Uterus (tissue), 4 donors: ENCODE results near the gene HOXA3. TPM values are rescaled to one million over a fixed set of nuclear protein-coding genes. Genes with fewer than 3 reads are reported as not detected.
A peak's percentile ranks its signal among the peaks of the same experiment; 100 is the strongest.

Experiments
- DNase-seq, 2 donors: peaks; one replicate each; pipeline ENCODE4 v3.0.0-alpha.2; 2019 to 2020
- H3K27ac ChIP-seq, 2 donors: fragments of 200-600 bp; sonication (generic); 1 replicate in 1 of 2; 2 replicates in 1 of 2; pipeline ENCODE4 v1.5.1; 2016 to 2018
- H3K27me3 ChIP-seq, 2 donors: fragments of 200-600 bp; sonication (generic); one replicate each; pipeline ENCODE4 v1.5.1; 2018 to 2019; ENCODE audit warnings: control low read depth in 1 of 2
- H3K36me3 ChIP-seq, 2 donors: fragments of 200-600 bp; sonication (generic); one replicate each; pipeline ENCODE4 v1.5.1; 2019; ENCODE audit warnings: control low read depth in 1 of 2
- H3K4me1 ChIP-seq, 2 donors: fragments of 200-600 bp; sonication (generic); one replicate each; pipeline ENCODE4 v1.5.1; 2018 to 2019; ENCODE audit warnings: control low read depth in 1 of 2
- H3K4me3 ChIP-seq, 2 donors: fragments of 200-600 bp; sonication (generic); 1 replicate in 1 of 2; 2 replicates in 1 of 2; pipeline ENCODE4 v1.5.1; 2018 to 2019; ENCODE audit warnings: mild to moderate bottlenecking in 1 of 2
- H3K9me3 ChIP-seq, 2 donors: fragments of 200-600 bp; sonication (generic); one replicate each; pipeline ENCODE4 v1.5.1; 2019; ENCODE audit warnings: control low read depth in 1 of 2
- CTCF ChIP-seq, 4 experiments: fragments of 200-600 bp in 2 of 4; fragments of 450-650 bp in 2 of 4; sonication (generic) in 2 of 4; IDR thresholded peaks; one replicate each; pipeline ENCODE4 v1.5.1; 2016 to 2019; ENCODE audit warnings: antibody characterized with exemption in 4 of 4, mild to moderate bottlenecking in 2 of 4, moderate library complexity in 1 of 4
- POLR2A ChIP-seq, 2 donors: fragments of 450-650 bp; IDR thresholded peaks; one replicate each; pipeline ENCODE4 v1.6.1; 2016; ENCODE audit warnings: antibody characterized with exemption in 2 of 2, mild to moderate bottlenecking in 1 of 2, moderate library complexity in 1 of 2
- intact Hi-C: fragments of 100-400 bp; cut with DNase I; formaldehyde crosslinking; loops from one replicate; pipeline ENCODE4 v1.15.1; 2023; ENCODE audit warnings: low total_unique reads
- total RNA-seq, 4 donors: library from RNA; depleted of rRNA in 3 of 4; stranded (reverse); fragments of >200 nt in 3 of 4; gene quantifications; one replicate each; pipeline versions ENCODE4 v1.1.0 to v1.2.4, GENCODE V29; 2014 to 2023
- donor health status: DM: yes; HTN: yes; CAD: no.

The HOXA3 gene
- total RNA-seq, 4 donors from 2014 or later = 1.0 to 34.5 (median 19.0) TPM

GRCh38 chr7:27166531-27167505, 14.4 kb upstream of the HOXA3 start:
- DNase-seq = peak in 1 of 2 donors; percentile 53
- intact Hi-C loops = loop anchor here (5.0 kb wide), 1 partner anchor 1310 kb away; no protein-coding TSS in a partner anchor
- Histone ChIP-seq H3K9me3 (no peaks in the 10 kb centered on the region), H3K27ac (peak overlapping the region; percentile 94 to 96), H3K4me1 (no peaks in the 10 kb centered on the region), H3K4me3 (peak overlapping the region; percentile 58 to 66), H3K27me3 (no peaks in the 10 kb centered on the region), H3K36me3 (no peaks in the 10 kb centered on the region)
- TF ChIP-seq POLR2A (IDR thresholded peaks at IDR 0.05) = no peak
- TF ChIP-seq CTCF (IDR thresholded peaks at IDR 0.05) = no peak

- Histone ChIP-seq H3K4me1 (no peaks in the 10 kb centered on the region), H3K9me3 (no peaks in the 10 kb centered on the region), H3K4me3 (peak overlapping the region; percentile 58 to 66), H3K27ac (peak overlapping the region; percentile 94 to 96), H3K27me3 (no peaks in the 10 kb centered on the region), H3K36me3 (no peaks in the 10 kb centered on the region)
- TF ChIP-seq POLR2A (IDR thresholded peaks at IDR 0.05) (no peak), CTCF (IDR thresholded peaks at IDR 0.05) (peak in 1 of 4 experiments; percentile 11)
- intact Hi-C loops = loop anchor here (5.0 kb wide), 1 partner anchor 1309 kb away; no protein-coding TSS in a partner anchor
- peak; percentile 43 to 62 for DNase-seq
Measured at GRCh38 chr7:27165996-27166530, 13.7 kb upstream of the HOXA3 start.

- peak within 1 kb of the TSS; percentile 58 to 66 for H3K4me3 ChIP-seq
- peak; percentile 83 to 93 for DNase-seq
- intact Hi-C loops = loop anchor here (5.0 kb wide), 1 partner anchor 1308 kb away; no protein-coding TSS in a partner anchor
- no peaks in the 10 kb centered on the region for H3K9me3 ChIP-seq
- TF ChIP-seq POLR2A (IDR thresholded peaks at IDR 0.05) (peak; percentile 55 to 73), CTCF (IDR thresholded peaks at IDR 0.05) (peak in 2 of 4 experiments; percentile 10 to 29)
- no peaks in the 10 kb centered on the region for H3K27me3 ChIP-seq
- H3K36me3 ChIP-seq = no peaks in the 10 kb centered on the region
- peak within 1 kb of the TSS; percentile 94 to 96 for H3K27ac ChIP-seq
- H3K4me1 ChIP-seq = no peaks in the 10 kb centered on the region
Measured at GRCh38 chr7:27165089-27165995, 13.0 kb upstream of the HOXA3 start, which contains the start of gene HOXA9. Gene HOXA9 (minus strand): TSS chr7:27165537. CDS start chr7:27165457, 80 bp downstream.

- peak in 1 of 2 donors; percentile 54 for DNase-seq
- intact Hi-C loops = loop anchor here (5.0 kb wide), 2 partner anchors 307 to 1307 kb away; no protein-coding TSS in a partner anchor
- Histone ChIP-seq H3K9me3 (no peaks in the 10 kb centered on the region), H3K27ac (peak overlapping the region; percentile 94 to 96), H3K36me3 (no peaks in the 10 kb centered on the region), H3K4me3 (peak overlapping the region; percentile 58 to 66), H3K4me1 (no peaks in the 10 kb centered on the region), H3K27me3 (no peaks in the 10 kb centered on the region)
- TF ChIP-seq POLR2A (IDR thresholded peaks at IDR 0.05) (no peak), CTCF (IDR thresholded peaks at IDR 0.05) (no peak)
Measured at GRCh38 chr7:27164367-27165088, 12.1 kb upstream of the HOXA3 start.
